Subcutaneous abdominal adipose tissue (tissue), 5 donors: ENCODE data around the gene EPB41.

Source experiments
- H3K27ac ChIP-seq: one replicate; pipeline ENCODE4 v1.7.0; 2013; ENCODE audit warnings: low read depth, mild to moderate bottlenecking, inconsistent platforms, low read length, moderate library complexity
- H3K27me3 ChIP-seq, 5 donors: one replicate each; pipeline ENCODE4 v1.7.0; 2013; ENCODE audit warnings: low read length in 5 of 5, inconsistent platforms in 1 of 5; ENCODE audit not compliant: control insufficient read depth in 5 of 5, insufficient read depth in 4 of 5
- H3K36me3 ChIP-seq, 5 donors: one replicate each; pipeline ENCODE4 v1.7.0; 2013; ENCODE audit warnings: low read length in 5 of 5; ENCODE audit not compliant: control insufficient read depth in 5 of 5, insufficient read depth in 5 of 5
- H3K4me1 ChIP-seq, 5 donors: one replicate each; pipeline ENCODE4 v1.7.0; 2013; ENCODE audit warnings: low read length in 5 of 5, mild to moderate bottlenecking in 3 of 5, moderate library complexity in 1 of 5; ENCODE audit not compliant: control insufficient read depth in 5 of 5, insufficient read depth in 5 of 5
- H3K4me3 ChIP-seq, 5 donors: one replicate each; pipeline ENCODE4 v1.7.0; 2013; ENCODE audit warnings: low read length in 5 of 5, low read depth in 1 of 5
- H3K9ac ChIP-seq, 5 donors: one replicate each; pipeline ENCODE4 v1.7.0; 2013; ENCODE audit warnings: low read length in 5 of 5, mild to moderate bottlenecking in 4 of 5, moderate library complexity in 3 of 5
- H3K9me3 ChIP-seq, 5 donors: one replicate each; pipeline ENCODE4 v1.7.0; 2013; ENCODE audit warnings: low read length in 5 of 5; ENCODE audit not compliant: control insufficient read depth in 5 of 5
- donor health status: healthy.
- donor health status: healthy.
- donor health status: healthy.
- donor health status: healthy.
- donor health status: healthy.

EPB41 gene

DNA sequence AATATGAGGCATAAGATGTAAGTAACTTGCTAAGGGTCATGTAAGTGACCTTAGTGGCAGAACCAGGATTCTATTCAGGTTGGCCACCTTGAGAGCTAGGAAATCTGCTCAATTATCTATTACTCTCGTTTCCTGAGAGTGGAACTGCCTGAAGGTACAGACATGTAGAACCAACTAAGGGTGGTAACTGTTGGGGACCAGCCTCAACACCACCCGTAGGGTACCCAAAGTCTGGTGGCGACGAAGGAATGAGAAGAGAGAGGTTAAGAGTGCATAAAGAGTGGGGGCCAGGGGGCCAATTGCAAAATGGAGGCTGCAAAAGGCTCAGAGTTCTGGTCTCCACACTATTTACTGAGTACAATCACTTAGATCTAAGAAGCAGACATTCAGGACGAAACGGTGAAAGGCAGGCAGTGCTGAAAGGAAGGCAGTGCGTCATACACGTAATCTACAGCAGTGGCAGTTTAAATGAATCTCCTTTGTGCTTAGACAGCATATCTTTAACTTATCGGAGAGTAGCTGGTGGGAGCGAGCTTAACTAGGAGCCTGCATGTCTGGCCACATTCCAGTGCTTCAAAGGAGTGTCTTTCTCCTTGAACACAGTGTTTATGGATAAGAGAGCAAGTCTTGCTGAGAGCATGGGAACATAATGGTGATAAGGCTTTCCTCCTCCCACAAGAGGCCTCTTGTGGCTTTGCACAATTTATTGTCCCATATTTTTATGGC lies 242.3 kb downstream of the EPB41 start:
- no peak overlapping the region for H3K9ac ChIP-seq
- H3K9me3 ChIP-seq = no peaks in the 10 kb centered on the region

DNA sequence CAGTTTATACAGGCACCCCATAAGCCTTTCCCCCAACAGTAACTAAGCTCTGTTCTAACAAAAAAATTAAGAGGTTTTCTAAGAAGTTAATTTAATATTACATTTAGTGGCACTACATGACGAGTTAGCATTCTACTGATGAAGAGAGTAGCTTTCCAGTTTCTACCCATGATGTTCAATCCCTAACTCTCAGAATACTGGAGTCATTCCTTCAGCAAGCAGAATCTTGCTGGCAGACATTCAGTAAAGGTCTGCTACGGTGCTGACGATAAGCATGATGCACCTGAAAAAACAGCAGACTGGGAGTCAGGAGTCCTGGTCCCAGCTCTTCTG lies 242.9 kb downstream of the EPB41 start:
- peaks cover 34 to 78% (median 71%) of the 10 kb centered on the region in 5 donors for H3K36me3 ChIP-seq
- no peaks in the 10 kb centered on the region for H3K27me3 ChIP-seq
- no peak overlapping the region for H3K9ac ChIP-seq
- H3K4me3 ChIP-seq = no peak overlapping the region
- peaks cover 2 to 36% (median 15%) of the 10 kb centered on the region in 5 donors for H3K4me1 ChIP-seq
- H3K9me3 ChIP-seq = no peaks in the 10 kb centered on the region
- H3K27ac ChIP-seq = peak overlapping the region; percentile 55

More for the DNA sequence above, 242.3 kb downstream of the EPB41 start:
- no peak overlapping the region for H3K4me3 ChIP-seq
- peaks cover 38 to 83% (median 76%) of the 10 kb centered on the region in 5 donors for H3K36me3 ChIP-seq
- H3K4me1 ChIP-seq = peaks cover 2 to 31% (median 11%) of the 10 kb centered on the region in 5 donors
- H3K27me3 ChIP-seq = no peaks in the 10 kb centered on the region
- H3K27ac ChIP-seq = peak overlapping the region; percentile 55

DNA sequence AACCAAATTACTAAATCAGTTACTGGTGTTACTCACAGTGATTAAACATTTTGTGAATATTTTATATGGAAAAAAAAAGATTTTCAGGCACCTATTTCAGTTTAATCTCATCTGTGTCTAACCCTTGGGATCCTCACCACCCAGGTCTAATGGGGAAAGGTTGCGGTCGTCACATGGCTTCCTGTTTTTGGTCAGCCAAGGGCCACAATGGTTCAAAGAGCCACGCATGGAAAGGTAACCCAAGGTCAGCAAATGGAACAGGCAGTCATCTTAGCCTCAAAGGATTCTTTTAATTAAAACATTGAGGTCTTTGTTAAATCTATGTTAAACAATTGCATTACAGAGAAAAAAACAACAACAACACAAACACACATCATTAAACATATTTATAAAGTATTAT lies 245.4 kb downstream of the EPB41 start:
- H3K4me3 ChIP-seq = no peak overlapping the region
- H3K36me3 ChIP-seq = peaks cover 33 to 64% (median 56%) of the 10 kb centered on the region in 5 donors
- H3K9me3 ChIP-seq = no peaks in the 10 kb centered on the region
- peaks cover 2 to 42% (median 21%) of the 10 kb centered on the region in 5 donors for H3K4me1 ChIP-seq
- H3K27ac ChIP-seq = no peak overlapping the region
- H3K27me3 ChIP-seq = no peaks in the 10 kb centered on the region
- H3K9ac ChIP-seq = no peak overlapping the region

DNA sequence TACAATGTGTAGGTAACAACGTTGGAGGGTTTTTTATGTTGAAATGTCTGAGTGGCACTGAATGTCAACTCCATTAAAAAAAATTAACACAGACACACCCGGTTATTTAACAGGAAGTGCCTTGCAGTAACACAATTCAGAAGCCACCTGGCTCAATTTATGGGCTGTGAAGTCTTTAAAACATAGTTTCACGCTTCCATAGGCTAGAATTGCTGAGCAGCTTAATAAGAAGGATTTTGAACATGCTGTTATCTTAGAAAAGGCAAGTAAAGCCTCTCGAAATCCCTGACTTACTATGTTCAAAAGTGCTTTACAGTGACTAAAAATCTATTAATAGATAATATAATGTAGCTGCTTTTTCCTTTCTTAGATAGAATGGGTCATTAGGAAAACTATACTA lies 247.7 kb downstream of the EPB41 start:
- peak overlapping the region; percentile 2 for H3K27ac ChIP-seq
- H3K4me1 ChIP-seq = peaks cover 6 to 45% (median 31%) of the 10 kb centered on the region in 5 donors
- no peaks in the 10 kb centered on the region for H3K9me3 ChIP-seq
- H3K36me3 ChIP-seq = peaks cover 35 to 66% (median 48%) of the 10 kb centered on the region in 5 donors
- no peak overlapping the region for H3K9ac ChIP-seq
- no peak overlapping the region for H3K4me3 ChIP-seq
- no peaks in the 10 kb centered on the region for H3K27me3 ChIP-seq

DNA sequence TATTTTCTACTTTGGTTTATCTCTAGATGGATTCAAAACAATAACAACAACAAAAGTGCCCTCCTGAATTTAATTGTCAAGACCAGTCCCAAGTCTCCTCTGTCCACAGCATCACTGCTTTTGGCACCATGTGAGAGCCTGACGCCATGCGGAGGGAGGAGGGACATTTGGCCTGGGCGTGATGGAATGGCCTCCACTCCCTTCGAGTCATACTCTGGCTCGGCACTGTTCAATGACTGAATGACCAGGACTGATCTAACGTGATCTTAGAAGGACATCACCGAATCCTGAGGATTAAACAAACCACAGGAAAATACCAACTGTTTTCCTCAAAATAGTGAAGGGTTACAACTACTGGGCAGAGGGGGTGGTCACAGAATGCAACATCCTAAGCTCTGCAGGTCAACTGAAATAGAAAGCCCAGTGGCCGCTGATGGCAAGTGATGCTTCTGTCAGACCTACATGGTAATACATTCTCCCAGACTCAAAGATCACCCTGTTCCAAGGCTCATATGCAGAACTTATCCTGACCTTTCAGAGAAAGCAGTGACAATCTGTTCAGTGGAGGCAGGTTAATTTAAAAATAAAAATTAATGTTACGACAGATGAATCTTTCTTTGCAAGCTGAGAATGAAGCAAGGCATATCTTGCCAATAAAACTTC lies 248.2 kb downstream of the EPB41 start:
- Histone ChIP-seq H3K27me3 (no peaks in the 10 kb centered on the region), H3K4me3 (no peak overlapping the region), H3K27ac (no peak overlapping the region), H3K36me3 (peaks cover 29 to 60% (median 45%) of the 10 kb centered on the region in 5 donors), H3K9ac (no peak overlapping the region), H3K4me1 (peaks cover 4 to 40% (median 33%) of the 10 kb centered on the region in 5 donors), H3K9me3 (no peaks in the 10 kb centered on the region)

DNA sequence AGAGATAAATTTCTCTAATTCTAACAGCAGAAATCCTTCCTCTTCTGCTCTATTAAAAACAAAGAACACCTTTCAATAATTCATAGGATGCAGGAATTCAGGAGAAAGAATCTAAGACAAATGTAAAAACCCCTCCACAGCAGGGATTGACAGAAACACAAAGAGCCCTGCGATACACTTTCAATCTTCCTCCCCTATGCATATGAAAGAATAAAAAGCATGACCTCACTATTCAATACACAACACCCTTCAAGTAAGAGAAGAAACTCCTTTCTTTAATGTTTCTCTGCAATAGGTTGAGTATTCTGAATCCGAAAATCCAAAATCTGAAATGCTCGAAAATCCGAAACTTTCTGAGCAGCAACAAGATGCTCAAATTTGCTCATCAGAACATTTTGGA lies 250.2 kb downstream of the EPB41 start:
- H3K27me3 ChIP-seq = no peaks in the 10 kb centered on the region
- H3K36me3 ChIP-seq = peaks cover 22 to 45% (median 27%) of the 10 kb centered on the region in 5 donors
- no peak overlapping the region for H3K27ac ChIP-seq

DNA sequence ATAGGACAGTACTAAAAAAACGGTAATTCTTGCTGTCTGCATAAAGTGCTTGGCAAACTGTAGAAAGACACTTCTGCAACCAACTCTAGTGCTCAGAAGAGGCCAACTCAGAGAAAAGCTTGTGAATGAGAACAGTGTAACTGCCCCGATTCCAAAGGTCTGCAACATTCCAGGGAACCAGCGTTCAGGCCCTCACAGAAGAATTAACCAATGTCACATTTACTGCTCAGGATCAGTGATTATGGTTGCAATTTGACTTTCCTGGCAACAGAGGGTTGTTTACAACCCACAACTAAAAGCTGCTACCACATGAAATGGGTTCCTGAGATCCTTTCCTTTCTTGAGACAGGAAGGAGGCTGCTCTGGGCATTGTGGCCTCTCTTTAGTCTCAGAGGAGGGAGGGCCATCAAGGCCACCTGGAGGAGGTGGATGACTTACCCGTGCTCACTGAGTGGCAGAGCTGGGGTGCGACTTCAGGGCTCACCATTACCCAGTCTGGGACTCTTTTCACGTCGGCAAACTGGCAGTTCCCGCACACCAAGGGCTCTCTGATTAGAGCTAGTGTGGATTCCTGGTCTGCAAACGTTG lies 252.0 kb downstream of the EPB41 start:
- Histone ChIP-seq H3K4me3 (no peak overlapping the region), H3K27me3 (no peaks in the 10 kb centered on the region), H3K27ac (peak overlapping the region; percentile 45), H3K9me3 (no peaks in the 10 kb centered on the region), H3K9ac (peak overlapping the region in 1 of 5 donors; percentile 10), H3K36me3 (peaks cover 17 to 38% (median 21%) of the 10 kb centered on the region in 5 donors), H3K4me1 (peaks cover 11 to 54% (median 48%) of the 10 kb centered on the region in 5 donors)

More for the DNA sequence above, 250.2 kb downstream of the EPB41 start:
- Histone ChIP-seq H3K4me3 (no peak overlapping the region), H3K9me3 (no peaks in the 10 kb centered on the region), H3K4me1 (peaks cover 4 to 42% (median 36%) of the 10 kb centered on the region in 5 donors), H3K9ac (no peak overlapping the region)

DNA sequence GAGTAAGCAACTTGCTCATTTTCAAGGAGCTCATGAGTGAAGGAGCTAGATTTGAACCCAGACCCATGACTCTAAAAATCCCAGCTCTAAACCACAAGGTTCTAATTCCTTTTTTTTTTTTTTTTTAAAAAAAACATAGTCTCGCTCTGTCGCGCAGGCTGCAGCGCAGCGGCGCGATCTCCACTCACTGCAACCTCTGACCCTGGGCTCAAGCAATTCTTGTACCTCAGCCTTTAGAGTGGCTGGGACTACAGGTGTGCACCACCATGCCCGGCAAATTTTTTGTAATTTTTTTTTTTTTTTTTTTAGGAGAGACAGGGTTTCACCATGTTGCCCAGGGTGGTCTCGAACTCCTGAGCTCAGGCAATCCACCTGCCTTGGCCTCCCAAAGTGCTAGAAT lies 253.5 kb downstream of the EPB41 start:
- no peaks in the 10 kb centered on the region for H3K9me3 ChIP-seq
- no peak overlapping the region for H3K9ac ChIP-seq
- peaks cover 13 to 38% (median 21%) of the 10 kb centered on the region in 5 donors for H3K36me3 ChIP-seq
- H3K4me3 ChIP-seq = no peak overlapping the region
- peaks cover 12 to 46% (median 41%) of the 10 kb centered on the region in 5 donors for H3K4me1 ChIP-seq
- no peaks in the 10 kb centered on the region for H3K27me3 ChIP-seq
- H3K27ac ChIP-seq = no peak overlapping the region
